Epithelial cell of proximal tubule (primary cell): ENCODE measurements around the gene SPATA17. TPM values are rescaled to one million over a fixed set of nuclear protein-coding genes. Genes with fewer than 3 reads are reported as not detected.

Source experiments
- DNase-seq: peaks from one replicate; pipeline ENCODE4 v3.0.0-alpha.2; 2011; ENCODE audit warnings: low read depth
- H3K4me3 ChIP-seq: 2 replicates; pipeline ENCODE4 v1.5.1; 2011; ENCODE audit warnings: low read depth, mild to moderate bottlenecking, low read length
- CTCF ChIP-seq: conservative IDR thresholded peaks from 2 replicates; pipeline ENCODE4 v1.5.1; 2012; ENCODE audit warnings: low read depth, mild to moderate bottlenecking, low read length
- total RNA-seq: library from RNA; depleted of rRNA; stranded (reverse); fragments of >200 nt; gene quantifications from 2 replicates; pipeline ENCODE4 v1.2.3, GENCODE V29; 2015

Gene SPATA17
- total RNA-seq, 1 donor from 2014 or later, result 0.58 TPM

DNA sequence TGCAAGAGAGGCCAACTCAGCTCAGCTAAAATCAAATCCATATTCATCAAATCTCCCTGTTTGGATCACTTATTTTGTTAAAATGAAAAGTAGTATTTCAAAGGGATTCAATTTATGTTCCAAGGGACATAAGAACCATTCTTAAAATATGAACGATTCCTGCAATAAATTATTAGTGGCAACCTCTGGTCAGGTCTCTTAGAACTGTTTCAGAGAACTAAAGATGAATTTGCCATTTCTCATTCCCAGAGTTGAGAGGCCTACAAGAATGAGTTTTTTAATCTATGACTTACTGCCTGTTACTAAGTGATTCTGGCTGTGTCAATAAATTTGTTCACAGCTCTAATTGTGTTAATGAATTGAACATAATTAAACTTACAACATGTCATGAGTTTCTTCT is 268.5 kb downstream of the SPATA17 start:
- no peak for DNase-seq
- no peak for TF ChIP-seq CTCF
- H3K4me3 ChIP-seq, result no peak overlapping the region

DNA sequence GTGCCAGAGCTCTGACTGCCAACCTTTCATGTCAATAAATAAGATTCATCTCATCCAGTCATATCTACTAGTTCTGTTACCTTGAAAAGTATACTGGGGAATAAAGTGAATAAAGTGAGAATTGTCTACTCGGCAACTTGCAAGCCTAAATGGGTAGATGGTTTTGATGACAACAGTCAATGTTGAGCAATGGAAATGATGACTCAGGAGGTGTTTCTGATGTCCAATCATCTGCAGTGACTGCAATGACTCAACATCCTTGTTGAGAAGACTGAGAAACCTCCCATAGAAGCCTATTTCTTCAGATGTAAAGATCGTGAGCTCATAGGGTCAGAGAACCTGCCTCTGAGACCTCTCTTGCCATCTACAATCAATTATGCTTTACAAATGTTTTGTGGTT is 276.4 kb downstream of the SPATA17 start:
- no peak for TF ChIP-seq CTCF
- H3K4me3 ChIP-seq, result no peak overlapping the region
- peak; percentile 2 for DNase-seq

GRCh38 chr1:217910203-217910602 is 279.1 kb downstream of the SPATA17 start:
- no peak overlapping the region for H3K4me3 ChIP-seq
- DNase-seq, result no peak
- TF ChIP-seq CTCF, result no peak

- no peak overlapping the region for H3K4me3 ChIP-seq
- DNase-seq, result no peak
- TF ChIP-seq CTCF, result no peak
Measured at GRCh38 chr1:217910791-217911320, 279.7 kb downstream of the SPATA17 start.

GRCh38 chr1:217911908-217912307 is 280.8 kb downstream of the SPATA17 start:
- no peak for DNase-seq
- peak; percentile 29 for TF ChIP-seq CTCF
- H3K4me3 ChIP-seq, result no peak overlapping the region

DNA sequence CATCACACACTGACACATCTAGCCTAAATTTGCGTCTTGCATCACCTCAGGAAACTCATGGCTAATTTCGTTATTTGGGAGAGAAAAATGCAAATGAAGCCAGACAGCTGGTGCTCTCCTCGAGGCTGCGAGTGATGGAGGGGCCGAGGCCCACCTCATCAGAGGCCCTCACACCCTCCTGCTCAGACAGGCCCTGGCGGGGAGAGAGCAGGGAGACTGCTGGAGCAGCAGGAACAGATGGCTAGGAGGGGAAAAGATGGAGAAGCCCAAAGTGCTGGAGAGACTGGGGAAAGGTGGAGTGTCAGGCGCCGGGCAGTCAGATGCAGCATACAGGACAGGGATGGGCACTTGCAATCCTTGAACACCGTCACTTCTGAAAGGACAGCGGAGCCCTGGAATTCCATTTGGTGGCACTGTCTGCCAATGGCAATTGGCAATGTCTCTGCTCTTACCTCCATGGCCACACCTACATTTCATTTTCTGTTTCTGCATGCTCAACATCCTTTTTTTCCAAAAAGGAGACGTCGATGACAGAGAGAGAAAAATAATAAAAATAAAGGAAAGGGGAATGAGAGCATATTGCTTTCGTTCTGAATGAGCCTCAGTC is 286.2 kb downstream of the SPATA17 start:
- no peak for DNase-seq
- TF ChIP-seq CTCF, result no peak
- H3K4me3 ChIP-seq, result no peak overlapping the region
